Fibroblast of pulmonary artery (primary cell): Measurements from ENCODE around the gene STT3A.

Source experiments
- DNase-seq: peaks from one replicate; pipeline ENCODE4 v3.0.0-alpha.2; 2010; ENCODE audit warnings: low read depth
- H3K4me3 ChIP-seq: replicated peaks from 2 replicates; pipeline ENCODE4 v1.5.1; 2011; ENCODE audit warnings: low read depth, mild to moderate bottlenecking, control low read depth, low read length, moderate library complexity
- CTCF ChIP-seq: IDR thresholded peaks from 2 replicates; pipeline ENCODE4 v1.5.1; 2011; ENCODE audit warnings: mild to moderate bottlenecking, control low read depth, low read length, inconsistent platforms; ENCODE audit errors: missing control alignments

Gene STT3A

DNA sequence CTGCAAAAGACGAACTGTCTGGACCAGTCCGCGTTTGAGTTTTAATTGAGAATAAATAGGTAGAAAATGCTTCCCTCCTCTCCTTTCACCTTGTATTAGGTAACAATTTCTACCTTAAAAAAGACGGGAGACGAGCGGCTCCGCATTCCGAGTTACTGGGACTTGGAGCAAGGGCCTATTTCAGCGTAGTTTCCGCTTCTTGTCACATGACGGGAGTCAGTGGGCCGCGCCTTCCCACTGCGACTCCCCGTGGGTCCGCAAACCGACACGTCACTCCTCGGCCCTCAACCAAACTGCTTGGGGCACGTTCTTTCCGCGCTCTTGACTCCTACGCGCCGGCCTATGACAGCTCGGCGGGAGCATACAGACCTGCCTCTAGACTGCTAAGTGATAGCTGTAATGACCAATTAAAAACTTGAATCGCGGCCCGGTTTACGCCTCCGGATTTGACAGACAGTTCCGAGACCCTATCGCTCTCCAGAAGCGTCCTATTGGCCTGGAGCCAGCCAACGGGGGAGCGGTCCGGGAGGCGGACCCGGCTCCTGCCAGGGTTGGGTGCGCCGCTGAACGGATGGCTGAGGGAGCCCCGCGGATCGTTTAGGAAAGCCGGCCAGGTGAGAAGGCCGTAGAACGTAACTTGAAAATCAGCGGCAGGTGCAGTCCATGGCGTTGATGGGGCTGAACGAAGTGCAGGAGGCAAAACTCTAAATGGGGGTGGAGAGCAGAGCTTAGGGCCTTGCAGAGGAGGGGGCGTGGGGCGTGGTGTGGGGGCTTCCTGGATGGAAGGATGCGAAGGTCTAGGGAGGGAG, at the start of gene STT3A:
TSS of gene STT3A (plus strand) at position 548 of the 809 bp plus-strand sequence. CDS start 3,064 bp downstream, outside the sequence.
- DNase-seq: peak; percentile 100
- TF ChIP-seq CTCF: no peak
- H3K4me3 ChIP-seq: peak within 1 kb of the TSS; percentile 100

DNA sequence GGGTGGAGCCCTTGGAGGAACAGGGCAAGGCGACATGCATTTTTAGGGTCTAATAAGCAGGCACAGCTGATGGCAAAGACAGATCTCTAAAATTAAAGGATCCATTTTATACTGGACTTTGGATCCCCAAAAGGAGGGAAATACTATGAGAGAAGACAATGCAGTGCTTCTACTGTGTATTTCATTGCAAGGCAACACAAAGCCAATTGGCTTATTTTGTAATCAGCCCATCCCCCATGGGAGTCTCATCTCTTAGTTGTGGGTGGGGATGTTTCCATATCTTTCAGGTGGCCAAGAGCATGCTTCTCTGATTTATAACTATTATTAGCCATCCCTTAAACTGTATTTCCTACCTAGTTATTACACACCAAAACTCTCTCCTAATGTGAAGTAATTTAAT, 41.9 kb upstream of the STT3A start:
- no peak for TF ChIP-seq CTCF
- H3K4me3 ChIP-seq: no peak overlapping the region
- no peak for DNase-seq

DNA sequence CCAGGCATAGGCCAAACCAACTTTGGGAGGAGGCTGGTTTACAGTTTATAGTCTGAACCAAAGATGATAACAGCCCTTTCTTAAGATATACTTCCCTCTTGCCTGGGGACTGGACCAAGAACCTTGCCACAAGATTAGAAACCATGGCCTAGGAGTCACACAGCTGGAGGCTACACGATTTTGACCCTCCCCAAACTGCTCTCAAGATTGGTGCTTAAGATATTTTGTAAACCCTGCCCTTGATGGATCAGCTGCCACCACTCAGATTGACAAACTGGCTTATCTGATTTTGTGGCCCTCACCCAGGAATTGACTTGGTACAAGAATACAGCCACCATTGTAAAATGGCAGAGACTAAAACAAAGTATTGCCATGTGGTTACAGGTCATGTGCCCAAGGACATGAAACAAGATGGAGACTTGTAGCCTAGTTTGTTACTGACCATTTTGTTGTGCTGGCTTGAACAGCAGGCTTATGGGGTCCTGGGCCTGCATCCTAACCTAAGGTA, 40.8 kb upstream of the STT3A start:
- H3K4me3 ChIP-seq: no peak overlapping the region
- no peak for TF ChIP-seq CTCF
- DNase-seq: no peak

- DNase-seq: no peak
- TF ChIP-seq CTCF: no peak
Measured at GRCh38 chr11:125552927-125553326, 39.7 kb upstream of the STT3A start.

DNA sequence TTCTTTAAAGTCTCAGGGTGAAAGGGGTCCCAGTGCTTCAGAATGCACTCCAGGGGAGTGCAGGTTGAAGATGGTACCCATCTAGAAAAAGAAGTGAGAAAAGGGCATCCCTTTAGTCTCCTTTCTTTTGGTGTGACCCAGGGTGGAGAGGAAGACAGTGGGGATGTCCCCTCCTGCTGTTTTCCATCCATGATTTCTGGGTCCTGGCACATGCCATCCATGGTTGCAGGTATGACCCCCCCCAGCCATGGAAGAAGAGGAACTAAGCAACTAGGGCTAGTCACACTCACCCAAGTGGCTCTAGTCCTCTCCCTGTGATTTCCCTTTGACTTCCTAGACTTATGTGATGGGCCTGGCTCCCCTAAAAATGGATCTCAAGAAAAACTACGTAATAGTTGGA, 39.3 kb upstream of the STT3A start:
- no peak for DNase-seq
- TF ChIP-seq CTCF: no peak
- no peak overlapping the region for H3K4me3 ChIP-seq

More at GRCh38 chr11:125552927-125553326, 39.7 kb upstream of the STT3A start:
- H3K4me3 ChIP-seq: no peak overlapping the region

DNA sequence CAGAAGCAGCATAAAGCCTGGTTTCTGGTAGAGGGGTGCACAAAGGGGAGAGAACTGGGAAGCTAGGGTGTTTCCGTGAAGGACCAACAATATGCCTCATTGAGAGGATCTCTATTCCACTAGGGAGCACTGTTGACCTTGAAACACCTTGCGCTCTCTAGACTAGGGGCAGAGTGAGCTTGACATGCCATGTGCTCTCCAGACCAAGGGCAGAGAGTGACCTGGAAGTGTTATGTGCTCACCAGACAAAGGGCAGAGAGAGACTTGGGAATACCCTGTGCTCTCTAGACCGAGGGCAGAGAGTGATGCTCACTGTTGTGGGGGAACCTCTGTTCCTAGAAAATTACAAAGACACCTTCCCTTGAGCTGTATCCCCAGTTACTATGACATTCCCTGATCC, 38.6 kb upstream of the STT3A start:
- H3K4me3 ChIP-seq: no peak overlapping the region
- TF ChIP-seq CTCF: no peak
- DNase-seq: no peak
